HG02678 (cell line): ENCODE data around the gene SMURF2.
A peak's percentile ranks its signal among the peaks of the same experiment; 100 is the strongest.
"Not testable (repeated sequence)": the region's sequence is repeated elsewhere in the genome, so short reads cannot be mapped to it uniquely, and the experiment has no call there.

Experiments used
- ATAC-seq: cut with Tn5 transposase; IDR thresholded peaks from one replicate; pipeline ENCODE4 v1.9.1; 2021; ENCODE audit warnings: mild to moderate bottlenecking, moderate library complexity; ENCODE audit not compliant: unreplicated experiment

The SMURF2 gene

DNA sequence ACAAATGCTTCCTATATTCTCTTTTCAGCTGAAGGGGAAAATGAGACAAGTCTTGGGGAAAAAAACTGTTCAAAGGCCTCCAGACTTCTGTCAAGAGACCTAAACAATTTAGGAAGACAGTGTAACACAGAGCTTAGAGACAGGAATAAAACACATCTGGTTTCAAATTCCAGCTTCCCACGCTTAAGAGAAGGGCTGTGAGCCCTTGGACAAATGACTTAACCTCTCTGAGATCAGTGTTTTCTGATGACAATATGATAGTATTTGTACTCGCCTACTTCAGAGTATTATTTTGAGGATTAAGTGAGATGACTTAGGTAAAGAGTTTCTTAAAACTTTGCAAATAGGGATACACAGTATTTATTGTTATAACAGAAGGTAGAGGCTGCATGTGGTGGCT is 29.5 kb downstream of the SMURF2 start:
- no peak for ATAC-seq

GRCh38 chr17:64632194-64632593 is 29.9 kb downstream of the SMURF2 start:
- ATAC-seq = no peak

DNA sequence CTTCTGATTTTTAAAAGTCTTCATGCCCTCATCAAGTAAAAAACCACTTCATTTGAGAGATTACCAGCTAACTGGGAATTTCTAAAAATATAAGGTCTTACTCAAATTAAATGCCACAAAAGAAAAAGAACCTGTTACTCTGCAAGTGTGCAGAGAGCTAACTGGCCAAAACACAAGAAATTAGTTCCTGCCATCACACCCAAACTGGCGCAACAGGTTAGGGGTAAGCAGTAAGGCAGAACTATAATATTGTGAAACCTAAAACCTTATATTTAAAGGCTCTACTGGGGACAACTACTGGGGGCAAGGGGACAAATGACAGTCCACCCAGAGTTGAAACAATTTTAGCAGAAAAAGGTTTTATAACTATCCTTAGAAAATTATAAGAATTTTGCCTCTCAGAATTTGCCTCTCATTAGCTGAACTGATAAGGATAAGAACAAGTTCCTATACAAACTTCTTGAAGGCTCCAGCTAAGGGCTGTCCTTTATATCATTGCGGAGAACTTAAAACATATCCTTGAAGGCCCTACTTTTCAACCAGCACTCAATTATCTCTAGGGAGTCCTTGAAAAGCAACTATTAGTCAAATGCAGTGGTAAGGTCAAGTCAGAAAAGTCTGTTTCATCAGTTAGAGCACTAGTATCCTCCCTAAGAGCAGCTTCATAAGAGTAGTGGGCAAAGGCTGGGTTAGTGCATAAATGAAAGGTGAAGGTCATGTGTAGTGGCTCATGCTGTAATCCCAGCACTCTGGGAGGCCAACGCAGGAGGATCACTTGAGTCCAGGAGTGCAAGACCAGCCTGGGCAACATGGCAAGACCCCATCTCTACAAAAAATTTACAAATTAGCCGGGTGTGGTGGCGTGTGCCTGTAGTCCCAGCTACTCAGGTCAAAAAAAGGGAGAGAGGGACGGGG is 31.5 kb downstream of the SMURF2 start:
- ATAC-seq = no peak

DNA sequence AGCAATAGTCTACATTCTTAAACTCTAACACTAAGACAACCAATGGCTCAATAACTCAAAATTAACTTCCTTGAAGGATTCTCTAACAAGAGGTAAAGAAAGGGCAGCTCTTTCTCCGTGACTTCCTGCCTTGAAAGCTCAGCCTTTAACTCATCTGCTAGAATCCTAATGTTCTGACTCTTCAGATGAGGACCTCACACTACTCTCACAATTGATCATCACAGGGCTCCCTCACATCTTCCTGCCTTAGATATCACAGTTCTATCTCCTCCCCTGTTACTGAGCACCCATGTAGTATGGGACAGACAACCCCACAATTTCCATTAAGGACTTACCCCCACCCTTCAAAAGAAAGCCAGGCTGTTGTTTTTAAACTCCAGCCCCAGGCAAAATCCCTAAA is 33.5 kb downstream of the SMURF2 start:
- peak; percentile 64 for ATAC-seq

- ATAC-seq = no peak
Observed at GRCh38 chr17:64627797-64628196, 34.3 kb downstream of the SMURF2 start.

DNA sequence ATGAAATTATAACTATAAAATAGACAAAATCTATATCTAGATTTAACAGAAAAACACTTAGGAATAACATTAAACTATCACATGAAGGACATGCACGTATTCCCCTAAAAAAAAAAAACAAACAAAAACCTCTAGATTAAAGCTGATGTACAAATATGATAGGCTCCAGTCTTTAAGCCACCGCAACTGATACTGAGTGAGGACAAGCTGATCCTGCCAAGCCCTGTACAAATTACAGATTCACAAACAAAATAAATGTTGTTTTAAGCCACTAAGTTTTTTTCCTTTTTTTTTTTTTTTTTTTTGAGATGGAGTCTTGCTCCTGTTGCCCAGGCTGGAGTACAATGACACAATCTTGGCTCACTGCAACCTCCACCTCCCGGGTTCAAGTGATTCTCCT is 35.3 kb downstream of the SMURF2 start:
- no peak for ATAC-seq

- no peak for ATAC-seq
Observed at GRCh38 chr17:64625541-64625940, 36.6 kb downstream of the SMURF2 start.

GRCh38 chr17:64622931-64623654 is 39.0 kb downstream of the SMURF2 start:
- ATAC-seq = no peak

DNA sequence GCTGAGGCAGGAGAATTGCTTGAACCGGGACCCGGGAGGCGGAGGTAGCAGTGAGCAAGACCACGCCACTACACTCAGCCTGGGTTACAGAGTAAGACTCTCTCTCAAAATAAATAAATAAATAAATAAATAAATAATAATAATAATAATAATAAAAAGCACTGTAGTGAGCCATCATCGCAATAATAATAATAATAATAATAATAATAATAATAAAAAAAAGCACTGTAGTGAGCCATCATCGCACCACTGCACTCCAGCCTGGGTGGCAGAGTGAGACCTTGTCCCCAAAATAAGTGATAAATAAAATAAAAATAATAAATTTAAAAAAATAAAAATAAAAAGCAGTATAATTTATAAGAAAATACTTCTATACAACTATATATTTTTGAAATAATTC is 40.3 kb downstream of the SMURF2 start:
- no peak for ATAC-seq

DNA sequence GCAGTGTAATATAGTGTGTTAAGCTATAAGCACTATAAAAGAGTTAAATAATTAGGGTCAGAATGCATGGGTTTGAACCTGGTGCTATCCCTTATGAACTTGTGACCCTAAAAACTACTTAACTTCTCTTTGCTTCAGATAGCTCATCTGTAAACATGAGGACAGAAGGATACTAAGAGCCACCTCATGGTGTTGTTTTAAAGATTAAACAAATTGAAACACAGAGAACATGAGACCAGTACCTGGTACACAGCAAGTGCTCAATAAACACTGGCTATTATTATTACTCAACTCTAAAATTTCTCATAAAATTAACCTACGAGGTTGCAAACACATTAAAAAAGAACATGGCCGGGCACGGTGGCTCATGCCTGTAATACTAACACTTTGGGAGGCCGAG is 43.3 kb downstream of the SMURF2 start:
- no peak for ATAC-seq

DNA sequence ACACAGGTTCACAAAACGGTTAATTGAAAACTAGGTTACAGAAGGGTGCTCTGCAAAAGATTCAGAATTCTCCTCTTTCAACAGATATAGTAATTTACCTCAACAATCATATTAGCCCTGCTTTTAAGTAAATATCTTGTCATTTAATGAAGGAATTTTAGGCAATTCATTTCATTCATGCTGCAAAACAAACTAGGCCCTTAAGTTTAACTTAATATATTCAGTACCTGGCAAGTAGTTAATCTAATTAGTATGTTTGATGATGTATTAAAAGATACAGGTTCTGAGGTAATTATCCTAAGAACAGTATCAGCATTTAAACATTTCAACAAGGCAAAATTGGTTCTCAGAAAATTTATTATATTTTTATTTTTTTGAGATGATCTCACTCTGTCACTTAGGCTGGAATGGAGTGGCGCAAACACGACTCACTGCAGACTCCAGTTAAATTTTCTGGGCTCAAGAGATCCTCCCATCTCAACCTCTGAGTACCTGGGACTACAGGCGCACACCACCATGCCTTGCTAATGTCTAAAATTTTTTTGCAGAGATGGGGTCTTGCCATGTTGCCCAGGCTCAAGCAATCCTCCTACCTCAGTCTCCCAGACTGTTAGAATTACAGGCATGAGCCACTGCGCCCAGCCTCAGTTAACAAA is 44.9 kb downstream of the SMURF2 start:
- ATAC-seq = no peak

DNA sequence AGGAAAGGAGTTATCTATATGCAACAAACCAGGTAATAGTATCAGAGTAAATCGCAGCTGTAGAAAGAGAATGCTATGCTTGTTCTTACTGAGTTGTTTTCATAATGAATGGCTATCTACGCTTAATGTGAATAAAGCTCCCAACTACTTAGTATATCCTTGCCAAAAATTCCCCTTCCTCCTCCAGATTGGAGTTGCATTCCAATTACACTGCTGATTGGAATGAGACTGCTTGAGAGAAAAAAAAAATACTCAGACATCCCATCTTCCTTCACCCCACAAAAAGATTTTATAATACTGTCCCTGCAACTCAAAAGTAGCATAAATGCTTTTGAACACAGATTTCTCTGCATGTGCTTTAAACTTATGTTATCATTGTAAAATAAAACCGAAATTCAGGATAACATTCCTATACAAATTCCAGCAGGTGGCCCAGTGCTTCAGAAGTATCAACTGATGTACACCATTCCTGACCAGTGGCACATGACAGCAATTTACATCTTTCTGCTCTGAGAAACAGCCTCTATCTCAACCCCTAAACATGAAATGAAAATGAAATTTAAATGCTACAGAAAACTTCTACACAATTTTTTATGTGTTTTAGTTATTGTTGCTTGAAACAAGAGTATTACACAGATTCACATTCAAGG is 47.0 kb downstream of the SMURF2 start:
- ATAC-seq = no peak

DNA sequence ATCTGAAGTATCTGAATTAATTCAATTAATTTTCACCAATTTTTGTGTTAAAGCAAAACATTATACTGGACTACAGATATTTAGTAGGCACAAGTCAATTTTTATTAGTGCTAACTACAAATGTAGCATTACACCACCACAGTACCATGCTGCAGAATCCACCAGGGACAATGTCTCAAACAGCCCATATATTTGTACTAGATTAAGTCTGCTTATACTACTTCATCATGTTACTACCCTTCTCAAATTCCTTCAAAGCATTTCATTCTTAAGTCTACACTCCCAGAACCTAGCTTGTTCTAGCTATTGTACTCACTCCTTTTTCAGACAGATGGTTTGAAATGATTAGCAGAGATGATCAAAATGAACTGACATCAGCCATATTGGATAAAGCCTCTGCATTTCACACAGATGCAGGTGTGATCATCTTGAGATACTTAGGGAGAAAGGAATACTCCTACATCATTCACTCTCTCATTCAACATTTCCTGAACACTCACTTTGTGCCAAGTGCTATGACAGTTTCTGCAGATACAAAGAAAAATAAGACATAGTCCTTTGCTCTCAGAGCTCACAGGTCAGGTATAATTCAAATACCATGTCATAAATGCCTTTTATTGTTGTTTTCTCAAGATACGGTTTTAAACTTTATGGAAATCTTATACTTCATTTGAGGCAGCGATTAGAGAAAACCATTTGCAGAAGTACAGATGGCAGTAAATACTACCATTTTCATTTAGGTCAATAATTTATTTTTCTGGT is 47.7 kb downstream of the SMURF2 start:
- ATAC-seq = no peak

GRCh38 chr17:64611369-64611768 is 50.7 kb downstream of the SMURF2 start:
- no peak for ATAC-seq

- ATAC-seq = not testable (repeated sequence)
Observed at GRCh38 chr17:64610244-64610643, 51.9 kb downstream of the SMURF2 start.

DNA sequence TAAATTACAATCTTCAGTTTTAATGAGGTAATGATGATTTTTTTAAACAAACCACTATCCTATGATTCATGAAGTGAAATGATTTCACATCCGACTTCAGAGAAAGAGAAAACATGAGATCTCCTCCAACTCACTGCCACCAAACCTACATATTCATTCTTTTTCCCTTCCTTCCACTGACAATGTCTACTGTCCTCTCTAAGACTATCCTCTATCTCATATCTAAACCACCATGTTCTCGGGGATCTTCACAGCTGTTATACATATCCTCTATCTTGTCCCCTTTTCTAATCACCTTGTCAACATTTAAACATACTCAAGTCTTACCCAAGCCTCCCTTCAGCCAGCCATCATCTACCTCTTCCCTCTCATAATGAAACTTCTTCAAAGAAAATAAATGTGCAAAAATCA is 53.5 kb downstream of the SMURF2 start:
- ATAC-seq = no peak

GRCh38 chr17:64607862-64608565 is 54.1 kb downstream of the SMURF2 start:
- no peak for ATAC-seq

DNA sequence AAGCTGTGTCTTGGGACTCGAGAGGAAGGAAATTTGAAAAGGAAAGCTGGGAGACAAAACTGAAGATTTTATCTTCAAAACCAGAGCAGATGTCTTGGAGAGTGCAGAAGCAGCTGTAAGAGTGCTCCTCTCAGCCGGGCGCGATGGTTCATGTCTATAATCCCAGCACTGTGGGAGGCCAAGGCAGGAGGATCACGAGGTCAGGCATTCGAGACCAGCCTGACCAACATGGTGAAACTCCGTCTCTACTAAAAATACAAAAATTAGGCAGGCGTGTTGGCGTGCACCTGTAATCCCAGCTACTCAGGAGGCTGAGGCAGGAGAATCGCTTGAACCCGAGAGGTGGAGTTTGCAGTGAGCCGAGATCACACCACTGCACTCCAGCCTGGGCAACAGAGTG is 57.6 kb downstream of the SMURF2 start:
- not testable (repeated sequence) for ATAC-seq

DNA sequence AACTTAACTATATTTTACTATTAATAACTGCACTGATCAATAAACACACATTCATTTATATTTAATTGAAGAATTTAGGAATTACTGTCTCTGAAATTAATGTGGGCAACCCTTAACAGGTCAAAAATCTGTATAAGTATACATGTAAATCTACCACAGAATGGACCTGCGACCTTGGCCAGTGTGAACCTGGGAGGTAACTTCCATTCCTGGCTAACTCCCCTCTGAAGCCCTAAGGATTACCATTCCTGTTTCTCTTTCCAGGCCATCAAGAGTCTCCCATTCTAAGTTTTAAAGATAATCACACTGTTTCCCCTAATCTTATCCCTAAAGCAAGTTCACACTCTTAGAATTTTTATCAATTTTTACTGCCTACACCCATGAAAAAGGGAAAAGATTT is 58.1 kb downstream of the SMURF2 start:
- no peak for ATAC-seq

- ATAC-seq = no peak
Observed at GRCh38 chr17:64599827-64600226, 62.3 kb downstream of the SMURF2 start.
